Tongue (tissue), 2 donors: Measurements from ENCODE around the gene NR2C2AP. TPM values are rescaled to one million over a fixed set of nuclear protein-coding genes. Genes with fewer than 3 reads are reported as not detected.
"Not testable (repeated sequence)": the region's sequence is repeated elsewhere in the genome, so short reads cannot be mapped to it uniquely, and the experiment has no call there.

Experiments used
- DNase-seq: peaks from one replicate; pipeline ENCODE4 v3.0.0-alpha.2; 2015
- total RNA-seq: library from RNA; depleted of rRNA; stranded (reverse); fragments of >200 nt; gene quantifications from one replicate; pipeline ENCODE4 v1.2.3, GENCODE V29; 2014

NR2C2AP gene, protein sequence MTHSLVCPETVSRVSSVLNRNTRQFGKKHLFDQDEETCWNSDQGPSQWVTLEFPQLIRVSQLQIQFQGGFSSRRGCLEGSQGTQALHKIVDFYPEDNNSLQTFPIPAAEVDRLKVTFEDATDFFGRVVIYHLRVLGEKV
- 6.8 TPM for total RNA-seq

- peak; percentile 96 for DNase-seq
Measured at GRCh38 chr19:19203012-19203856, at the start of gene NR2C2AP. Gene NR2C2AP, minus strand, starts transcription at chr19:19203414. Its CDS starts 354 bp downstream, at chr19:19203060.

DNA sequence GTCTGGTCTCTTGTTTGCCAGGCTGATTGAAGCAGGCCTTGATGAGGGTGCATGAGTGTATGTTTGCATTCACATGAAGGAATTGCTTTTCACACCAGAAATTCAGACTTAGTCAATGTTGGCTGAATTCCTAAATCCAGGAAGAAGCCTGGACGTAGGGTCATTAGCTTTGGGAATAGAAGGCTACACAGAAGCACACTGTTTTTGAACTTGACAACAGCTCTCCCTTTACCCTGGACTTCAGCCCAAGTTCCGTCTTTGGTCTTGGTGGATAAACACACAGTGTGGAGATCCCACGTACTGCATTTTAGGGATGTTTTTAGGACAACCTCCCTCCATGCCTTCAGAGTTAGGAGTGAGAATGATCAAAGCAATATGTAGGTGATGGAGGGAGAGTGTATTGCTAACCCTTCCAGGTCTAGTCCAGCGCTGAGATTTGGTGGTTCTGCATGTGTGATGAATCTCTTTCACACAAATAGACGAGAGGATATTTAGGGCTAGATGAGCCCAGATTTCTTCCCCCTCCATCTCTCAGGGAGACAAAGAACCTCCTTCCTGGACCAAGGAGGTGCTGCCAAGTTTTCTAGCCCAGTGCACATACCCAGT is 47.1 kb upstream of the NR2C2AP start:
- no peak for DNase-seq

DNA sequence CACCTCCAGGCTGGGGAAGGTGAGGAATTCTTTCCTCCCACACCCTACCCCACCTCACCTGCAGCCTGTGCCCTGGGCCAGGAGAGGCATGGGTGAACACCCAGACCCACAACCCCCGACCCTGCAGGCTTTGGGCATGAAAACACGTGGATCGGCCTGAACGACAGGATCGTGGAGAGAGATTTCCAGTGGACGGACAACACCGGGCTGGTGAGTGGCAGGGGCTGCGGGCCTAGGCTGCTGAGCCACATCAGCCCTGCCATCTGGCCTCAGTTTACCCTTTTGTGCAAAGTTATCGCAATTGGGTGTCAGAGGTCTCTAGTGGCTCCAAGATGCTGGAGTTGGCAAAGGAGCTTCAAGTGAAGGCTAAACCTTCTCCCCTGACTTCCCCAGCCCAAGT is 37.3 kb upstream of the NR2C2AP start:
- DNase-seq: no peak

- no peak for DNase-seq
Measured at GRCh38 chr19:19239675-19240074, 36.5 kb upstream of the NR2C2AP start.

DNA sequence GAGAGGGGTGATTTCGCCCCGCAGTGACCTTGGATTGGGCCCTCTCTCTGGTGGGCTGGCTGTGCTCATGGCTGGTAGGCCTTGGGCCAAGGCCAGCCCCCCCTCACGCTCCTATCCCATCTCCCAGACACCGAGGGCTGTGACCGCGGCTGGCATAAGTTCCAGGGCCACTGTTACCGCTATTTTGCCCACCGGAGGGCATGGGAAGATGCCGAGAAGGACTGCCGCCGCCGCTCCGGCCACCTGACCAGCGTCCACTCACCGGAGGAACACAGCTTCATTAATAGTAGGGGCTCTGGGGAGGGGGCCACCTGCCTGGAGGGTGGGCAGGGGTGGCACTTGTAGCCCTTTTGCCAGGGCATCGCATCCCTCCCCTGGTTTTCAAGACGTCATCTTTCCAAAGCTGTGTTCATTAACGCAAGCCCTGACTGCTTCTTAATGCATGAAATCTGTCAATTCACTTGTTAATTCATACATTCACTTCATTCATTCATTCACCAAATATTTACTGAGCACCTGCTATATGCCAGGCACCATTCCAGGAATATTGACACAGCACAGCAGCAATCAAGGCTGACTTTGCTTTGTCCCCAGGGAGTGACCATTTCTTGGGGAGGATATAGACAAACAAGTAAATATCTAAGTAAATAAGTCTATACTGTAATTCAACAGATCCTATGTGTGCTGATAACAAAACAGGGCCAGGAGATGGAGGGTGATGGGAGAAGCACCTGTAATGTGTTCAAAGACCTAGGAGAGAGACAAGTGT is 35.1 kb upstream of the NR2C2AP start:
- no peak for DNase-seq

GRCh38 chr19:19236173-19236572 is 33.0 kb upstream of the NR2C2AP start:
- DNase-seq: no peak

DNA sequence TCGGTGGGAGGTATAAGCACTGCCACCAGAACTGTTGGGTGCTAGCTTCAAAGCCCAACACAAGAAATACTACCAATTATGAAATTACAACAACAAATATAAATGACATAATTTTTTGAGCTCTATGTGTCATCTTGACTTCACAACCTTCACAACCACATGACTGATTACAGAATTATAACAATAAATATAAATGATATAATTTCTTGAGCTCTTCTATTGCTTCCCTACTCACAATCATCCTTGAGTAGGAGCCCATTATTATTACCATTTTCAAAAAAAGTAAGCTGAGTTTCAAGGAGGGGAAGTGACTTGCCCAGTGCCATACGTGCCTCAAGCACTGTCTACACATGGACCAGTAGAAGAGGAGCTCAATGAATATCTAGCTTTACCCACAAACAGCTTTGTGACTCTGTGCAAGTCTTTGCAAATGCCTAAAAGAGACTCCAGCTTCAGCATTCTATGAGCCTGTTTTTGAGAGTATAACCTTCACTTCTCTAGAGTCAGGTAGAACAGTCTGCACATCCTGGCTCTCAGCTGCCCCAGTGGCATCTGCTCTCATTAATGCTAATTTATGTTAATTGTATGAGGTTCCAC is 31.1 kb upstream of the NR2C2AP start:
- DNase-seq: no peak

DNA sequence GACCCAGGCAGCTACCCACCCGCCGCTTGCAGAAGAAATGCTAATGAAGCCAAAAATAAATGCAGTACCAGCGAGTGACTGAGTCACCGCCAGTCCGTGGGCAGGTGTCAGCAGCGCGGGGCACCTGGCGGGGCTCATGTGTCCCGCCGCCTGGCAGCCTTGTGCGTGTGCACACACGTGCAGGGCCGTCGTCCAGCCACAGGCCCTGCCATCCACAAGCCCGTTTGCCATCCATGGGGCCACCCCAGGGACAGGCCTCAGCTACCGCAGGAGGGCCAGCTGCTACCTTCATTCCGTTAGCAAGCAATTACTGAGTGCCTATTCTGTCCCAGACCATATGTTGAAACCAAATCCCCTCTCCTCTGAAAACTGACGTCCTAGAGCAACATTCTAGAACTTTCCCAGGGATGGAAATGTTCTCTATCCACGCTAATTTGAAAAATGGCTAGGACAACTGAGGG is 29.1 kb upstream of the NR2C2AP start:
- peak; percentile 84 for DNase-seq

DNA sequence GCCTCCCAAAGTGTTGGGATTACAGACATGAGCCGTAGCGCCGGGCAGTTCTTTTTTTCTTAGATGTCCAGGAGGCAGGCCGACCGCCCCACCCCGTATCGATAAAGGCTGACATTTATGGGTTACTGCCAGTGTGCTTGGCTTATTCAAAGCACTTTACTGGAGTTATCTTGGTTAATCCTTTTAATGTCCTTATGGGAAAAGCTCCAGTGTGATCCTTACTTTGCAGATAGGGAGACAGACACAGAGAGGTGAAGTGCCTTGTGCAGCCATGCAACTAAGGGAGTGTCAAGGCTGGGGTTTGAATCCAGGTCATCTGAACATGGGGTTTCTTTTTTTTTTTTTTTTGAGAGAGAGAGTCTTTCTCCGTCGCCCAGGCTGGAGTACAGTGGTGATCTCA is 27.8 kb upstream of the NR2C2AP start:
- no peak for DNase-seq

- no peak for DNase-seq
Measured at GRCh38 chr19:19229701-19230100, 26.5 kb upstream of the NR2C2AP start.

DNA sequence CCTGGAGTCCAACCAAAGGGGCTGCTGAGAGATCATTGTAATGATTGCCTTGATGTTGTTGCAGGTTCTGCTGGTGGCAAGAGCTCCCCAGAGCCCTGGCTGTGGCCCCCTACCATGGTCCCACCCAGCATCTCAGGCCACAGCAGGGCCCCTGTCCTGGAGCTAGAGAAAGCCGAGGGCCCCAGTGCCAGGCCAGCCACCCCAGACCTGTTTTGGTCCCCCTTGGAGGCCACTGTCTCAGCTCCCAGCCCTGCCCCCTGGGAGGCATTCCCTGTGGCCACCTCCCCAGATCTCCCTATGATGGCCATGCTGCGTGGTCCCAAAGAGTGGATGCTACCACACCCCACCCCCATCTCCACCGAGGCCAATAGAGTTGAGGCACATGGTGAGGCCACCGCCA is 24.0 kb upstream of the NR2C2AP start:
- no peak for DNase-seq

GRCh38 chr19:19226663-19227062 is 23.4 kb upstream of the NR2C2AP start:
- DNase-seq: no peak

- DNase-seq: no peak
Measured at GRCh38 chr19:19226204-19226603, 23.0 kb upstream of the NR2C2AP start.

- DNase-seq: peak; percentile 43
Measured at GRCh38 chr19:19224852-19225494, 21.8 kb upstream of the NR2C2AP start.

DNA sequence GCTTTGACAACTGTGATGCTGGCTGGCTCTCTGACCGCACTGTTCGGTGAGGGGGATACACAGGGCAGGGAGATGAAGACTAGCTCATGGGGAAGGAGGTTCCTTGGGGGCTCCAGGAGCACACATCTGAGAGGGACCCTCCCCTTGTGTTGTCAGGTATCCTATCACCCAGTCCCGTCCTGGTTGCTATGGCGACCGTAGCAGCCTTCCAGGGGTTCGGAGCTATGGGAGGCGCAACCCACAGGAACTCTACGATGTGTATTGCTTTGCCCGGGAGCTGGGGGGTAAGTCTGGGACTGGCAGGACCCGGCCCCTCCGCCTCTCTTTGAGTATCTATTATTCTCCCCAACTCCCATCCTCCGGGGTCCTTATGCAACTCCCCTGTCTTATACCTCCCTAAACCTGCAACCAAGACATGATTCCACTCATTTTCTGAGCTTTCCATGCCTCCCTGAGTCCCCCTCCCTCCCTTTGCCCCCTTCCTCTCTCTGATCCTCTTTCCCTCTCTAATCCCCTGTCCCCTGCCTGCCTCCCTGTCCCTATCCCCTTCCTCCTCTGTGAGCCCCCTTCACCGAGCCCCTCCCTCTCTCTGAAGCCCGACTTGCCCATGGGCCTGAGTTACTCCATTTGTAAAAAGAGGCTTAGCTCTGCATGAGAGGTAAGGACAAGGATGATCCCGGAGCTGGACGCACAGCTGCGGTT is 21.1 kb upstream of the NR2C2AP start:
- DNase-seq: no peak

DNA sequence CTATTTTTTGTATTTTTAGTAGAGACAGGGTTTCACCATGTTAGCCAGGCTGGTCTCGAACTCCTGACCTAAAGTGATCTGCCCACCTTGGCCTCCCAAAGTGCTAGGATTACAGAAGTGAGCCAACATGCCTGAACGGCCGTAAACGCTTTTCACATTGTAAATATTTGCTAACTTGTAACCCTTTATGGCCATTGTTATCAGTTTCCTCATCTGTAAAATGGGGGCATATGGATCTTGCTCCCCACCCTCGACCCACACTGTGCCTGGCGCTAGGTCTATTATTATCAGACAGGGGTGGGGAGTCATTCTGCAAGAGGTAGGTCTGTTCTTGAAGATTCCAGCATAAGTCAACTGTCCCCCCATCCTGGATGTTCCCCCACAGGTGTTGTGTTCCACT is 20.4 kb upstream of the NR2C2AP start:
- DNase-seq: no peak

DNA sequence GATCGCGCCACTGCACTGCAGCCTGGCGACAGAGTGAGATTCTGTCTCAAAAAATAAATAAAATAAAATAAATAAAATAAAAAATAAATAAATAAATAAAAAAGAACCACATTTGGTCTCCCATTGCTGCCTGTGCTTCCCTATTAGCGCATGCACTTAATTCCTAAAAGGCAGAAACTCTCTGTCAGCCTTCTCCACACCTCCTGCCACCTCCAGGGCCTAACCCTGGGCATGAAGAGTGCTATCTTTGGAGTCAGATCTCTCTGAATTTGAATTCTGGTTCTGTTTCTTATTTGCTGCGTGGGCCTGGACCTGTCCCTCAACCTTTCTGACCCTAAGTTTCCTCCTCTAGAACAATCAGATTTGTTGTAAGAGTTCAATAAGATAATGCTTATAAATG is 19.8 kb upstream of the NR2C2AP start:
- DNase-seq: no peak

DNA sequence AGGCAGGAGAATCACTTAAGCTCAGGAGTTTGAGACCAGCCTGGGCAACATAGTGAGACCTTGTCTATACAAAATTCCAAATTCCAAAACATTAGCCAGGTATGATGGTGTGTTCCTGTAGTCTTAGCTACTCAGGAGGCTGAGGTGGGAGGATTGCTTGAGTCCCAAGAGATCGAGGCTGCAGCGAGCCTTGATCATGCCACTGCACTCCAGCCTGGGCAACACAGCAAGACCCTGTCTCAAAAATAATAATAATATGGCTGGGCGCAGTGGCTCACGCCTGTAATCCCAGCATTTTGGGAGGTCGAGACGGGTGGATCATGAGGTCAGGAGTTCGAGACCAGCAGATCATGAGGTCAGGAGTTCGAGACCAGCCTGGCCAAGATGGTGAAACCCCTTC is 17.8 kb upstream of the NR2C2AP start:
- DNase-seq: not testable (repeated sequence)

DNA sequence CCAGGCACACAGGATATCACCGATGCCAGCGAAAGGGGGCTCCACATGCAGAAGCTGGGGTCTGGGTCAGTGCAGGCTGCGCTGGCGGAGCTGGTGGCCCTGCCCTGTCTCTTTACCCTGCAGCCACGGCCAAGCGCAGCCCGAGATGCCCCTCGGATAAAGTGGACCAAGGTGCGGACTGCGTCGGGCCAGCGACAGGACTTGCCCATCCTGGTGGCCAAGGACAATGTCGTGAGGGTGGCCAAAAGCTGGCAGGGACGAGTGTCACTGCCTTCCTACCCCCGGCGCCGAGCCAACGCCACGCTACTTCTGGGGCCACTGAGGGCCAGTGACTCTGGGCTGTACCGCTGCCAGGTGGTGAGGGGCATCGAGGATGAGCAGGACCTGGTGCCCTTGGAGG is 15.7 kb upstream of the NR2C2AP start:
- no peak for DNase-seq

DNA sequence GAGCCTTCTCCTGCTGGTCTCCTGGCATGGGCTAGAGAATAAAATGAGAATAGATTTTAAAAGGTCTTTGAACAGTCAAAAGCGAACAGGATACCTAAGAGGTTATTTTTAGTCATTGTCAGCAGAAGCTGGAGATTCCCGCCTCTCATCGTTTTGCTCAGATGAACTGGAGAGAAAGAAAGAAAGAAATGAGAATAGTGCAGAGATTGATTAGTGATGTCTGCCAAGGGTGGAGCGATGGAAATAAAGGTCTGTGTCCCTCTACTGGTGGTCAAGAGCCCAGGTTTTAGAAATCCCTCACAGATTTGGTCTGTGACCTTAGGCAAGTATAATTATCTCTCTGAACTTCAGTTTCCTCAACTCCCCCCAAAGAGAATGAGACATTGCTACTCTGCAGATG is 13.9 kb upstream of the NR2C2AP start:
- no peak for DNase-seq

- no peak for DNase-seq
Measured at GRCh38 chr19:19215792-19216191, 12.6 kb upstream of the NR2C2AP start.
